Left ventricle myocardium inferior (tissue), 1 donor: ENCODE measurements around the gene CCS. TPM values are rescaled to one million over a fixed set of nuclear protein-coding genes. Genes with fewer than 3 reads are reported as not detected.

ENCODE experiments used
- DNase-seq: peaks from one replicate; pipeline ENCODE4 v3.0.0-alpha.2; 2020
- H3K27ac ChIP-seq: fragments of 200-600 bp; replicated peaks from 2 replicates; pipeline ENCODE4 v1.8.0; 2021
- H3K27me3 ChIP-seq: fragments of 200-600 bp; 2 replicates; pipeline ENCODE4 v1.8.0; 2021; ENCODE audit warnings: low read depth
- H3K36me3 ChIP-seq: fragments of 200-600 bp; 2 replicates; pipeline ENCODE4 v1.8.0; 2021
- H3K4me1 ChIP-seq: fragments of 200-600 bp; 2 replicates; pipeline ENCODE4 v1.8.0; 2021
- H3K4me3 ChIP-seq: fragments of 200-600 bp; 2 replicates; pipeline ENCODE4 v1.8.0; 2021; ENCODE audit warnings: mild to moderate bottlenecking, moderate library complexity
- H3K9me3 ChIP-seq: fragments of 200-600 bp; replicated peaks from 2 replicates; pipeline ENCODE4 v1.8.0; 2021
- intact Hi-C: fragments of 100-400 bp; cut with micrococcal nuclease; formaldehyde crosslinking; loops from one replicate; pipeline ENCODE4 v1.11.0; 2022
- total RNA-seq: library from RNA; stranded (reverse); fragmentation: NEBNext Ultra II Directional; extraction: Animal tissue kit (Norgen Biotek cat#: 25700); gene quantifications from one replicate; pipeline ENCODE4 v1.2.1, GENCODE V29; 2021
- TF ChIP-seq, protein P1 (sequence below): fragments of 200-600 bp; IDR thresholded peaks from 2 replicates; pipeline ENCODE4 v1.8.0; 2021; ENCODE audit warnings: antibody characterized with exemption, mild to moderate bottlenecking, borderline replicate concordance
- donor health status: DM: no; HTN: yes; CAD: no; lungs with severe emphysema.

Gene CCS
- total RNA-seq, 1 donor from 2014 or later = 25.3 TPM

- Histone ChIP-seq H3K27me3 (no peaks in the 10 kb centered on the region), H3K4me3 (peak overlapping the region; percentile 88), H3K4me1 (peaks cover 97% of the 10 kb centered on the region), H3K9me3 (no peaks in the 10 kb centered on the region), H3K27ac (peak overlapping the region; percentile 46), H3K36me3 (peaks cover 66% of the 10 kb centered on the region)
- intact Hi-C loops = no loop called here
- DNase-seq = no peak
- TF ChIP-seq, protein P1, sequence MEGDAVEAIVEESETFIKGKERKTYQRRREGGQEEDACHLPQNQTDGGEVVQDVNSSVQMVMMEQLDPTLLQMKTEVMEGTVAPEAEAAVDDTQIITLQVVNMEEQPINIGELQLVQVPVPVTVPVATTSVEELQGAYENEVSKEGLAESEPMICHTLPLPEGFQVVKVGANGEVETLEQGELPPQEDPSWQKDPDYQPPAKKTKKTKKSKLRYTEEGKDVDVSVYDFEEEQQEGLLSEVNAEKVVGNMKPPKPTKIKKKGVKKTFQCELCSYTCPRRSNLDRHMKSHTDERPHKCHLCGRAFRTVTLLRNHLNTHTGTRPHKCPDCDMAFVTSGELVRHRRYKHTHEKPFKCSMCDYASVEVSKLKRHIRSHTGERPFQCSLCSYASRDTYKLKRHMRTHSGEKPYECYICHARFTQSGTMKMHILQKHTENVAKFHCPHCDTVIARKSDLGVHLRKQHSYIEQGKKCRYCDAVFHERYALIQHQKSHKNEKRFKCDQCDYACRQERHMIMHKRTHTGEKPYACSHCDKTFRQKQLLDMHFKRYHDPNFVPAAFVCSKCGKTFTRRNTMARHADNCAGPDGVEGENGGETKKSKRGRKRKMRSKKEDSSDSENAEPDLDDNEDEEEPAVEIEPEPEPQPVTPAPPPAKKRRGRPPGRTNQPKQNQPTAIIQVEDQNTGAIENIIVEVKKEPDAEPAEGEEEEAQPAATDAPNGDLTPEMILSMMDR = no peak
Observed at GRCh38 chr11:66641834-66642233, 48.8 kb downstream of the CCS start.

DNA sequence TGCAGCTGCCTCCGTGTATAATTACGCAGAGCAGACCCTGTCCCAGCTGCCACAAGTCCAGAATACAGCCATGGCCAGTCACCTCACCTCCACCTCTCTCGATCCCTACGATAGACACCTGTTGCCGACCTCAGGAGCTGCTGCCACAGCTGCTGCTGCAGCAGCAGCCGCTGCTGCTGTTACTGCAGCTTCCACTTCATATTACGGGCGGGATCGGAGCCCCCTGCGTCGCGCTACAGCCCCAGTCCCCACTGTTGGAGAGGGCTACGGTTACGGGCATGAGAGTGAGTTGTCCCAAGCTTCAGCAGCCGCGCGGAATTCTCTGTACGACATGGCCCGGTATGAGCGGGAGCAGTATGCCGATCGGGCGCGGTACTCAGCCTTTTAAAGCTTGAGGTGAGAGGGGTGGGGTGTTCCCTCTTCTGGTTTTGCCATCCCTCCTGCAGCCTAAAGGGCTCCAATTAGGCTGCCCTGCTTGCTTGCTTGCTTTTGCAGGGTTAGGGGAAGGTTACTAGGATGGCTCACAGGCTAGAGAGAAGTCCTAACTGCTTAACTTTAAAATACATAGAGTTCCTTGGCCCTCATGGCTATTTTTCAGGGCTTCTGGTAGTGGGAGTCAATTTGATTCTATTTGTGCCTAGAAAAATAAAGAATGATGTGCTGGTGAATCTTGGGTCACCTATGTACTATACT, 50.9 kb downstream of the CCS start:
- Histone ChIP-seq H3K4me3 (peak overlapping the region; percentile 88), H3K27me3 (no peaks in the 10 kb centered on the region), H3K27ac (no peak overlapping the region), H3K9me3 (no peaks in the 10 kb centered on the region), H3K36me3 (peaks cover 79% of the 10 kb centered on the region), H3K4me1 (peaks cover 88% of the 10 kb centered on the region)
- DNase-seq = no peak
- TF ChIP-seq, protein P1 = no peak
- intact Hi-C loops = no loop called here

DNA sequence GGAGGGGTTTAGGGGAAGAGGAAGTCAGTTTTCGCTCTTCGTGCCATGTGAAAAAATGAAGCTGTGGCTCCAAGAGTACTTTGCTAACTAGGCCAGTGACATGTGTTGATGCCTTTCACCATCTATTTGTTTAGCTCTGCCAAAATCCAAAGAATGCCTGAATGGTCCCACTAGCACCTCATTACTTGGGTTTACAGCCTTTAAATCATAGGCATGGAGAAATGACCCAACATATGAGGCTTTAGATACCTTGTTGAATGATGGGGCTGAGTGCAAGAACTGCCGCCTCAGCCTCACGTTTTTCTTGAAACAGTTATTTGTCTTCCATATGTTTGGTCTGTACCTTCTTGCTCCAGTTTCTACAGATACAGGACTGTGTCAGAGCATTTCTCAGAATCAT, 53.8 kb downstream of the CCS start:
- H3K27ac ChIP-seq = no peak overlapping the region
- peaks cover 71% of the 10 kb centered on the region for H3K36me3 ChIP-seq
- intact Hi-C loops = no loop called here
- TF ChIP-seq, protein P1 = no peak
- no peaks in the 10 kb centered on the region for H3K9me3 ChIP-seq
- H3K4me3 ChIP-seq = no peak overlapping the region
- H3K27me3 ChIP-seq = no peaks in the 10 kb centered on the region
- peaks cover 64% of the 10 kb centered on the region for H3K4me1 ChIP-seq
- DNase-seq = no peak

DNA sequence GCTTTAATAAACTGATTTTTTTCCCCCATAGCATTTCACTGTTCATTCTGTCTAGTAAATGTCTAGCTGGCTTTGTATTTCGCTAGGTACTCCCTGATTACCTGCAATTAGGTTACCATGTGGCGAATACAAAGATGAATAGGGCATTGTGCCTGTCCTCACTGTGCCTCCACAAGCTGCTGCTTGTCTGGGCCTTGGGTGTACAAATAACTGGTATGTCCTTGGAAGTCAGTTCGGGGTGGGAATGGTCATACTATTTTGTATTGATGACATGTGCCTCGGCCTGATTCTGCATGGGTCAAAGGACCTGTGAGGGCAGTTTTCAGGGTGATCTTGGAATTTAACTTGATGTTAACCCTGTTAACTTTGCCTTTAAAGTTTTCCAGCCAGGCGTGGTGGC, 56.9 kb downstream of the CCS start:
- DNase-seq = no peak
- intact Hi-C loops = no loop called here
- H3K27me3 ChIP-seq = no peaks in the 10 kb centered on the region
- peaks cover 34% of the 10 kb centered on the region for H3K4me1 ChIP-seq
- no peak overlapping the region for H3K4me3 ChIP-seq
- H3K36me3 ChIP-seq = peaks cover 52% of the 10 kb centered on the region
- H3K9me3 ChIP-seq = no peaks in the 10 kb centered on the region
- H3K27ac ChIP-seq = no peak overlapping the region
- TF ChIP-seq, protein P1 = no peak

DNA sequence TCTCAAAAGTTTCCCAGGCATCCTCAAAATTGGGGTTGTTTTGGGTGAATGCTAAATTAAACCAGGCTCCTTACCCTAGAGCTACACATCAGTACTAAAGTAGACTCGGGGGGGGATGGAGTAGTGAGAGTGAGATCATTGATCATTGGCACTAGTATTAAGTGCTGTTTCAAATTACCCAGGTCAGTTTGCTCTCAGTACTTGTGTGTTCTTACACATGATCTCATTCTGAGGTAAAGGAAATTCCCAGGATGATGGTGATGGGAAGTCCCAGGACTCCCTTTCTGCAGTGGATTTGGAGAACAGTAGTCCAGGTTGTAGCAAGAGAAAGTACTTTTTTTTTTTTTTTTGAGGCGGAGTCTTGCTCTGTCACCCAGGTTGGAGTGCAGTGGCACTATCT, 58.0 kb downstream of the CCS start:
- intact Hi-C loops = no loop called here
- no peak overlapping the region for H3K27ac ChIP-seq
- no peak for DNase-seq

More for the DNA sequence above, 58.0 kb downstream of the CCS start:
- TF ChIP-seq, protein P1 = no peak
- Histone ChIP-seq H3K27me3 (no peaks in the 10 kb centered on the region), H3K36me3 (peaks cover 41% of the 10 kb centered on the region), H3K4me1 (peaks cover 23% of the 10 kb centered on the region), H3K4me3 (no peak overlapping the region), H3K9me3 (no peaks in the 10 kb centered on the region)
